K562 (cell line): Measurements from ENCODE around the gene LRRC4B. TPM values are rescaled to one million over a fixed set of nuclear protein-coding genes. Genes with fewer than 3 reads are reported as not detected.

Source experiments
- ATAC-seq: fragments of 200-7000 bp; cut with Tn5 transposase; 3 replicates; pipeline ENCODE4 v1.9.1; 2020; ENCODE audit warnings: moderate library complexity
- BruUV-seq: library from RNA; stranded (reverse); fragments of 400-500 nt; replicated peaks from 2 replicates; lab custom pipeline; 2021; lab: Mats Ljungman, UMichigan
- CTCF ChIA-PET: fragments of 300-600 bp; formaldehyde crosslinking; extraction: SDS; loops from one replicate; lab custom pipeline; 2021; ENCODE audit warnings: low intra/inter-chr PET ratio; lab: Yijun Ruan, JAX
- POLR2A ChIA-PET: fragments of 300-600, 350-650 bp; sonication (Branson Sonifier 250); formaldehyde crosslinking; extraction: SDS; loops from one replicate; lab custom pipeline; 2021; ENCODE audit warnings: antibody characterized with exemption, inconsistent platforms; lab: Yijun Ruan, JAX
- DNase-seq, 4 experiments: peaks; one replicate each; pipeline versions ENCODE4 v3.0.0 to v3.0.0-alpha.2; 2011 to 2018; ENCODE audit warnings: low spot score in 3 of 4, mixed read lengths in 3 of 4; ENCODE audit errors: extremely low read depth in 1 of 4
- FAIRE-seq: peaks from 2 replicates; lab custom pipeline; 2011; peaks lifted over from hg19 to GRCh38; lab: Jason Lieb, UNC
- H2AFZ ChIP-seq: 2 replicates; pipeline ENCODE4 v1.6.0; 2011; ENCODE audit warnings: low read depth, low read length, control low read depth, inconsistent platforms
- H3K27ac ChIP-seq: fragments of 200-600 bp; 3 replicates; pipeline ENCODE4 v1.8.0; 2011; ENCODE audit warnings: low read depth, mild to moderate bottlenecking, control low read depth, inconsistent platforms, low read length, moderate library complexity, mixed read lengths; ENCODE audit errors: extremely low read depth
- H3K27me3 ChIP-seq, 2 experiments: fragments of 300-600 bp in 1 of 2; 2 replicates in 1 of 2; 3 replicates in 1 of 2; pipeline versions ENCODE4 v1.6.0 to v1.8.0; 2011; ENCODE audit warnings: inconsistent platforms in 2 of 2, low read length in 2 of 2, mild to moderate bottlenecking in 1 of 2, mixed read lengths in 1 of 2, moderate library complexity in 1 of 2; ENCODE audit not compliant: control insufficient read depth in 2 of 2, insufficient read depth in 2 of 2
- H3K36me3 ChIP-seq: fragments of 300-600 bp; 3 replicates; pipeline ENCODE4 v1.8.0; 2011; ENCODE audit warnings: mild to moderate bottlenecking, low read length, inconsistent platforms; ENCODE audit not compliant: control insufficient read depth, insufficient read depth
- H3K4me1 ChIP-seq, 2 experiments: fragments of 200-600 bp in 1 of 2; replicated peaks in 1 of 2; 2 replicates in 1 of 2; 3 replicates in 1 of 2; pipeline versions ENCODE4 v1.5.1 to v1.8.0; 2011; ENCODE audit warnings: inconsistent platforms in 2 of 2, low read length in 2 of 2, mild to moderate bottlenecking in 1 of 2, mixed read lengths in 1 of 2, moderate library complexity in 1 of 2; ENCODE audit not compliant: control insufficient read depth in 2 of 2, insufficient read depth in 2 of 2
- H3K4me2 ChIP-seq: 2 replicates; pipeline ENCODE4 v1.6.1; 2011; ENCODE audit warnings: low read length, control low read depth, inconsistent platforms, mixed read lengths; ENCODE audit not compliant: insufficient read depth
- H3K4me3 ChIP-seq: fragments of 200-600 bp; sonication (generic), shearing (Covaris generic); 2 replicates; pipeline ENCODE4 v1.5.1; 2016; ENCODE audit warnings: control low read depth, inconsistent platforms
- H3K79me2 ChIP-seq: fragments of 200-600 bp; 3 replicates; pipeline ENCODE4 v1.8.0; 2011; ENCODE audit warnings: low read length, inconsistent platforms; ENCODE audit not compliant: control insufficient read depth, insufficient read depth
- H3K9ac ChIP-seq, 2 experiments: 2 replicates each; pipeline versions ENCODE4 v1.6.0 to v1.6.1; 2011; ENCODE audit warnings: low read depth in 2 of 2, low read length in 2 of 2, control low read depth in 1 of 2, inconsistent platforms in 1 of 2, mild to moderate bottlenecking in 1 of 2, mixed read lengths in 1 of 2; ENCODE audit not compliant: insufficient read depth in 1 of 2
- H3K9me1 ChIP-seq: one replicate; pipeline ENCODE4 v1.6.0; 2011; ENCODE audit warnings: inconsistent platforms, mild to moderate bottlenecking, low read length, moderate library complexity; ENCODE audit not compliant: control insufficient read depth, insufficient read depth
- H3K9me3 ChIP-seq: replicated peaks from 2 replicates; pipeline ENCODE4 v1.5.1; 2011; ENCODE audit warnings: low read depth, low read length, inconsistent platforms; ENCODE audit not compliant: control insufficient read depth, insufficient read depth
- H4K20me1 ChIP-seq: replicated peaks from 2 replicates; pipeline ENCODE4 v1.6.1; 2011; ENCODE audit warnings: low read length, inconsistent platforms, mixed read lengths; ENCODE audit not compliant: control insufficient read depth, insufficient read depth
- CEBPB ChIP-seq: fragments of 450-650 bp; IDR thresholded peaks from 2 replicates; pipeline ENCODE4 v1.6.1; 2016; ENCODE audit warnings: missing genetic modification characterization, missing compliant biosample characterization
- DMBX1 ChIP-seq: fragments of 250-450 bp; sonication (Bioruptor Pico); IDR thresholded peaks from 2 replicates; pipeline ENCODE4 v1.8.0; 2022; ENCODE audit warnings: inconsistent platforms, mild to moderate bottlenecking, moderate library complexity, borderline replicate concordance
- FOXA1 ChIP-seq: fragments of 450-650 bp; IDR thresholded peaks from 2 replicates; pipeline ENCODE4 v1.6.1; 2016; ENCODE audit warnings: mild to moderate bottlenecking, borderline replicate concordance
- SOX6 ChIP-seq: fragments of 450-650 bp; IDR thresholded peaks from 2 replicates; pipeline ENCODE4 v1.6.1; 2014; ENCODE audit warnings: mild to moderate bottlenecking
- SRSF1 ChIP-seq: fragments of 200-400 bp; formaldehyde crosslinking; IDR thresholded peaks from 2 replicates; pipeline ENCODE4 v1.6.1; 2017; ENCODE audit warnings: mild to moderate bottlenecking, low read depth, low read length, moderate library complexity
- STAG1 ChIP-seq: sonication (generic); formaldehyde crosslinking; IDR thresholded peaks from 2 replicates; pipeline ENCODE4 v1.5.0; 2020; ENCODE audit warnings: missing genetic modification reagents, borderline replicate concordance
- ZNF184 ChIP-seq: sonication (generic); formaldehyde crosslinking; IDR thresholded peaks from 2 replicates; pipeline ENCODE4 v1.5.0; 2020; ENCODE audit warnings: missing genetic modification reagents
- ZNF212 ChIP-seq: fragments of 450-650 bp; formaldehyde crosslinking; IDR thresholded peaks from 2 replicates; pipeline ENCODE4 v1.4.0; 2020; ENCODE audit warnings: mild to moderate bottlenecking
- WGBS: fragments of 100-300 bp; shearing (Covaris generic); methylation state at CpG from one replicate; pipeline ENCODE4 v1.1.6; 2016; ENCODE audit warnings: low coverage, mixed read lengths; ENCODE audit not compliant: insufficient coverage; ENCODE audit errors: missing lambda C conversion rate; 5-methylcytosine and 5-hydroxymethylcytosine counted together
- in situ Hi-C: fragments of 300-500 bp; cut with MboI; formaldehyde crosslinking; loops from 4 replicates; pipeline ENCODE4 v1.15.0; 2018; ENCODE audit warnings: inconsistent platforms, mixed read lengths
- intact Hi-C: fragments of 100-400 bp; cut with micrococcal nuclease; formaldehyde crosslinking; loops from 2 replicates; pipeline ENCODE4 v1.14.2; 2022
- polyA plus RNA-seq, 8 experiments: library from polyadenylated mRNA; depleted of rRNA in 4 of 8; stranded (reverse) in 5 of 8; unstranded in 3 of 8; fragments of >200 nt; fragmentation: Nextera tagmentation in 2 of 8; fragmentation: Illumina TruSeq in 1 of 8; extraction: Ambion mirVana in 2 of 8; extraction: Trizol in 1 of 8; gene quantifications; 2 replicates each; pipeline versions ENCODE4 v1.2.1 to v1.2.3, GENCODE V29; 2011 to 2014; ENCODE audit warnings: inconsistent platforms in 1 of 8, missing spikeins in 1 of 8
- total RNA-seq, 7 experiments: library from RNA; depleted of rRNA in 6 of 7; stranded (reverse); fragments of >200 nt in 6 of 7; fragmentation: Illumina TruSeq in 2 of 7; extraction: Trizol in 2 of 7; gene quantifications; 2 replicates each; pipeline versions ENCODE4 v1.2.1 to v1.2.3, GENCODE V29; 2011 to 2021; ENCODE audit warnings: low replicate concordance in 1 of 7
- TF ChIP-seq, protein P1 (sequence below), 2 experiments: fragments of 450-650 bp in 1 of 2; sonication (generic) in 1 of 2; formaldehyde crosslinking; conservative IDR thresholded peaks; 2 replicates each; pipeline versions ENCODE4 v1.4.0 to v1.8.1; 2020 to 2022; ENCODE audit warnings: mild to moderate bottlenecking in 1 of 2, missing genetic modification reagents in 1 of 2

Gene LRRC4B
- total and polyA plus RNA-seq, 9 of the 15 experiments (the other 6 are each of a cell fraction or from before 2014, with no cell fraction given) = 0.18 to 9.6 (median 2.9) TPM; not detected in 2

DNA sequence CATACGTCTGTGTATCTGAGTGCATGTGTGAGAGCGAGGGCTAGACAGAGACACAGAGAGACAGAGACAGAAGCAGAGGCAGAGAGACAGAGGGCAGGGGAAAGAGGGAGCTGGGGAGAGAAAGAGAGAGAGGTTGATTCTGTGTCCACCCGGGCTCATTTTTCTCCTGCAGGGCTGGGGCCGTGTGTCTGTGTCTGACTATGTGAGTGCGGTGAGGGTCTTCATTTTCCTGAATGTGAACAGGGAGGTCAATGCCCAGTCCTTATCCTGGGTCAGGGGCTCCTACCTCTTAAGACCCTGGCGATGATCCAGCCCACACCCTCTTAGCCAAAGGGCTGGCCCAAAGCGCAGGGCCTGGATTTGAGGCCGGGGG is 17.7 kb downstream of the LRRC4B start:
- no peak overlapping the region for H3K4me2 ChIP-seq
- CTCF ChIA-PET = no interaction called here
- H3K27me3 ChIP-seq = peaks cover 0 to 32% of the 10 kb centered on the region in 2 experiments; a peak in 3 of 5 replicates
- no TSS peak for BruUV-seq
- peaks cover 0 to 36% of the 10 kb centered on the region in 2 experiments; a peak in 2 of 5 replicates for H3K4me1 ChIP-seq
- POLR2A ChIA-PET = no interaction called here
- in situ Hi-C loops = no loop called here
- no peak overlapping the region for H3K9ac ChIP-seq
- no peak for TF ChIP-seq STAG1
- TF ChIP-seq SOX6 = no peak
- no peak for TF ChIP-seq CEBPB
- no peak for TF ChIP-seq SRSF1
- no peak for TF ChIP-seq ZNF212 (CRISPR knock-in tag)
- TF ChIP-seq ZNF184 = no peak
- no peak for TF ChIP-seq FOXA1
- TF ChIP-seq DMBX1 (CRISPR knock-in tag) = no peak
- TF ChIP-seq, protein P1, sequence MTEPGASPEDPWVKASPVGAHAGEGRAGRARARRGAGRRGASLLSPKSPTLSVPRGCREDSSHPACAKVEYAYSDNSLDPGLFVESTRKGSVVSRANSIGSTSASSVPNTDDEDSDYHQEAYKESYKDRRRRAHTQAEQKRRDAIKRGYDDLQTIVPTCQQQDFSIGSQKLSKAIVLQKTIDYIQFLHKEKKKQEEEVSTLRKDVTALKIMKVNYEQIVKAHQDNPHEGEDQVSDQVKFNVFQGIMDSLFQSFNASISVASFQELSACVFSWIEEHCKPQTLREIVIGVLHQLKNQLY (CRISPR knock-in tag; conservative IDR thresholded peaks at IDR 0.05) = no peak
- TF ChIP-seq, all 486 proteins: peak for 0
- H3K27ac ChIP-seq = no peak overlapping the region
- WGBS = 33% methylated on average over 6 of the region's 8 CpGs
- intact Hi-C loops = no loop called here
- no peaks in the 10 kb centered on the region for H3K9me3 ChIP-seq
- no peaks in the 10 kb centered on the region for H3K79me2 ChIP-seq
- no peaks in the 10 kb centered on the region for H3K9me1 ChIP-seq
- no peak for DNase-seq
- no peak overlapping the region for H3K4me3 ChIP-seq
- ATAC-seq = no peak
- no peaks in the 10 kb centered on the region for H3K36me3 ChIP-seq
- H2AFZ ChIP-seq = no peak overlapping the region
- H4K20me1 ChIP-seq = peaks cover 8% of the 10 kb centered on the region
- peak; percentile 56 for FAIRE-seq
